Measurements from ENCODE around the gene IL3.

GRCh38 chr5:132056610-132057497, 3.6 kb upstream of the IL3 start:
- TF ChIP-seq CTCF (IDR thresholded peaks at IDR 0.05; ENCODE audit: low read depth, low read length, poor library complexity, severe bottlenecking): no peak
- TF ChIP-seq EZH2phosphoT487 (IDR thresholded peaks at IDR 0.05; ENCODE audit: borderline replicate concordance, low read length): no peak
